Measurements from ENCODE around the gene CLDN2. TPM values are rescaled to one million over a fixed set of nuclear protein-coding genes. Genes with fewer than 3 reads are reported as not detected.
"Not testable (repeated sequence)": the region's sequence is repeated elsewhere in the genome, so short reads cannot be mapped to it uniquely, and the experiment has no call there.

Gene CLDN2
- total RNA-seq, 2 donors from 2014 or later: not detected

- H3K9me3 Mint-ChIP-seq: no peaks in the 10 kb centered on the region
- ATAC-seq (no peak), DNase-seq (ENCODE audit: low spot score in 2 of 2) (no peak)
- H3K36me3 Mint-ChIP-seq: no peaks in the 10 kb centered on the region
- no peak overlapping the region for H3K27ac Mint-ChIP-seq
These were observed 28.4 kb downstream of the CLDN2 start for GRCh38 chrX:106948641-106949040.

- no peaks in the 10 kb centered on the region for H3K36me3 Mint-ChIP-seq
These were observed 29.2 kb downstream of the CLDN2 start for GRCh38 chrX:106949366-106949765.

GRCh38 chrX:106950381-106950780, 30.2 kb downstream of the CLDN2 start:
- H3K36me3 Mint-ChIP-seq: no peaks in the 10 kb centered on the region
- DNase-seq (ENCODE audit: low spot score in 2 of 2): no peak
- no peak for ATAC-seq
- no peaks in the 10 kb centered on the region for H3K9me3 Mint-ChIP-seq
- no peak overlapping the region for H3K27ac Mint-ChIP-seq

More at GRCh38 chrX:106949366-106949765, 29.2 kb downstream of the CLDN2 start:
- no peak for ATAC-seq
- DNase-seq (ENCODE audit: low spot score in 2 of 2): no peak
- Mint-ChIP-seq H3K27ac (no peak overlapping the region), H3K9me3 (no peaks in the 10 kb centered on the region)

- H3K36me3 Mint-ChIP-seq: no peaks in the 10 kb centered on the region
- H3K27ac Mint-ChIP-seq: no peak overlapping the region
- H3K9me3 Mint-ChIP-seq: no peaks in the 10 kb centered on the region
- ATAC-seq (no peak), DNase-seq (ENCODE audit: low spot score in 2 of 2) (no peak)
These were observed 31.0 kb downstream of the CLDN2 start for GRCh38 chrX:106951230-106951629.

GRCh38 chrX:106952089-106952488, 31.9 kb downstream of the CLDN2 start:
- H3K27ac Mint-ChIP-seq: no peak overlapping the region
- no peaks in the 10 kb centered on the region for H3K9me3 Mint-ChIP-seq
- DNase-seq (ENCODE audit: low spot score in 2 of 2) (no peak), ATAC-seq (no peak)
- H3K36me3 Mint-ChIP-seq: no peaks in the 10 kb centered on the region

GRCh38 chrX:106952538-106952937, 32.3 kb downstream of the CLDN2 start:
- no peak for ATAC-seq
- Mint-ChIP-seq H3K9me3 (no peaks in the 10 kb centered on the region), H3K27ac (no peak overlapping the region), H3K36me3 (no peaks in the 10 kb centered on the region)
- no peak for DNase-seq (ENCODE audit: low spot score in 2 of 2)

- ATAC-seq: no peak
- DNase-seq (ENCODE audit: low spot score in 2 of 2): no peak
- H3K27ac Mint-ChIP-seq: no peak overlapping the region
- H3K9me3 Mint-ChIP-seq: no peaks in the 10 kb centered on the region
- H3K36me3 Mint-ChIP-seq: no peaks in the 10 kb centered on the region
These were observed 32.8 kb downstream of the CLDN2 start for GRCh38 chrX:106952988-106953387.

GRCh38 chrX:106954041-106954440, 33.8 kb downstream of the CLDN2 start:
- H3K27ac Mint-ChIP-seq: no peak overlapping the region
- ATAC-seq: no peak
- no peak for DNase-seq (ENCODE audit: low spot score in 2 of 2)
- no peaks in the 10 kb centered on the region for H3K9me3 Mint-ChIP-seq
- no peaks in the 10 kb centered on the region for H3K36me3 Mint-ChIP-seq

- ATAC-seq (no peak), DNase-seq (ENCODE audit: low spot score in 2 of 2) (no peak)
- Mint-ChIP-seq H3K27ac (no peak overlapping the region), H3K9me3 (no peaks in the 10 kb centered on the region), H3K36me3 (no peaks in the 10 kb centered on the region)
These were observed 35.0 kb downstream of the CLDN2 start for GRCh38 chrX:106955004-106955772.

GRCh38 chrX:106957856-106958255, 37.7 kb downstream of the CLDN2 start:
- Mint-ChIP-seq H3K9me3 (no peaks in the 10 kb centered on the region), H3K27ac (no peak overlapping the region), H3K36me3 (no peaks in the 10 kb centered on the region)
- DNase-seq (ENCODE audit: low spot score in 2 of 2) (no peak), ATAC-seq (no peak)

GRCh38 chrX:106959901-106960300, 39.7 kb downstream of the CLDN2 start:
- Mint-ChIP-seq H3K27ac (no peak overlapping the region), H3K9me3 (no peaks in the 10 kb centered on the region)
- DNase-seq (ENCODE audit: low spot score in 2 of 2): no peak

GRCh38 chrX:106963111-106963510, 42.9 kb downstream of the CLDN2 start:
- no peak for DNase-seq (ENCODE audit: low spot score in 2 of 2)
- no peak for ATAC-seq
- Mint-ChIP-seq H3K9me3 (no peaks in the 10 kb centered on the region), H3K36me3 (peaks cover 8 to 20% of the 10 kb centered on the region in 2 donors), H3K27ac (no peak overlapping the region)

More at GRCh38 chrX:106959901-106960300, 39.7 kb downstream of the CLDN2 start:
- H3K36me3 Mint-ChIP-seq: peaks cover 0 to 6% of the 10 kb centered on the region in 2 donors
- no peak for ATAC-seq

- Mint-ChIP-seq H3K9me3 (peaks cover 0 to 5% of the 10 kb centered on the region in 2 donors), H3K36me3 (peaks cover 20 to 32% of the 10 kb centered on the region in 2 donors), H3K27ac (no peak overlapping the region)
- DNase-seq (ENCODE audit: low spot score in 2 of 2): no peak
- ATAC-seq: no peak
These were observed 44.1 kb downstream of the CLDN2 start for GRCh38 chrX:106964290-106964689.

- not testable (repeated sequence) for H3K27ac Mint-ChIP-seq; DNase-seq (ENCODE audit: low spot score in 2 of 2); ATAC-seq; H3K9me3 Mint-ChIP-seq
- H3K36me3 Mint-ChIP-seq: peaks cover 27 to 33% of the 10 kb centered on the region in 2 donors
These were observed 46.3 kb downstream of the CLDN2 start for GRCh38 chrX:106966547-106966946.

- no peak overlapping the region for H3K27ac Mint-ChIP-seq
- peaks cover 13 to 26% of the 10 kb centered on the region in 2 donors for H3K36me3 Mint-ChIP-seq
These were observed 52.7 kb downstream of the CLDN2 start for GRCh38 chrX:106972896-106973295.

GRCh38 chrX:106973433-106974149, 53.4 kb downstream of the CLDN2 start:
- ATAC-seq (no peak), DNase-seq (ENCODE audit: low spot score in 2 of 2) (no peak)
- H3K36me3 Mint-ChIP-seq: peaks cover 8 to 21% of the 10 kb centered on the region in 2 donors
- no peak overlapping the region for H3K27ac Mint-ChIP-seq
- peaks cover 0 to 11% of the 10 kb centered on the region in 2 donors for H3K9me3 Mint-ChIP-seq

More at GRCh38 chrX:106972896-106973295, 52.7 kb downstream of the CLDN2 start:
- ATAC-seq: no peak
- H3K9me3 Mint-ChIP-seq: peaks cover 0 to 11% of the 10 kb centered on the region in 2 donors
- no peak for DNase-seq (ENCODE audit: low spot score in 2 of 2)

- peaks cover 0 to 5% of the 10 kb centered on the region in 2 donors for H3K9me3 Mint-ChIP-seq
- ATAC-seq (no peak), DNase-seq (ENCODE audit: low spot score in 2 of 2) (no peak)
- H3K36me3 Mint-ChIP-seq: peaks cover 0 to 6% of the 10 kb centered on the region in 2 donors
- H3K27ac Mint-ChIP-seq: no peak overlapping the region
These were observed 56.2 kb downstream of the CLDN2 start for GRCh38 chrX:106976416-106976815.

Data from activated naive CD4-positive, alpha-beta T cell treated with anti-CD3 and anti-CD28 coated beads, Interleukin-2, amount 50 U/mL, for 72 hours (primary cell).